Keratinocyte (primary cell): Measurements from ENCODE around the gene RNF144A.

Experiments
- CTCF ChIP-seq, 3 experiments: IDR thresholded peaks in 1 of 3; conservative IDR thresholded peaks in 1 of 3; optimal IDR thresholded peaks in 1 of 3; 2 replicates in 2 of 3; 3 replicates in 1 of 3; pipeline versions ENCODE3 to v1.5.1; 2011; ENCODE audit warnings: low read length in 3 of 3, mild to moderate bottlenecking in 3 of 3, moderate library complexity in 2 of 3, control low read depth in 1 of 3, inconsistent platforms in 1 of 3; ENCODE audit not compliant: insufficient read depth in 2 of 3; ENCODE audit errors: extremely low read depth in 1 of 3
- EZH2 ChIP-seq: IDR thresholded peaks from one replicate; pipeline ENCODE4 v1.6.1; 2012; ENCODE audit warnings: inconsistent platforms, mild to moderate bottlenecking, low read length, moderate library complexity

GRCh38 chr2:6967301-6967700 lies 50.1 kb downstream of the RNF144A start:
- TF ChIP-seq CTCF (optimal IDR thresholded peaks at IDR 0.05 in 1 of 3, IDR thresholded peaks at IDR 0.05 in 1 of 3, conservative IDR thresholded peaks at IDR 0.05 in 1 of 3; ENCODE audit: extremely low read depth in 1 of 3, insufficient read depth in 2 of 3, low read length in 3 of 3) (no peak), EZH2 (no peak)
